Activated naive CD8-positive, alpha-beta T cell treated with anti-CD3 and anti-CD28 coated beads, Interleukin-2, amount 50 U/mL, for 16 hours (primary cell): ENCODE results near the gene C1QTNF3.
"Not testable (repeated sequence)": the region's sequence is repeated elsewhere in the genome, so short reads cannot be mapped to it uniquely, and the experiment has no call there.

Source experiments
- DNase-seq: peaks from one replicate; pipeline ENCODE4 v3.0.0-alpha.2; 2020; ENCODE audit warnings: low read depth, low spot score

Gene C1QTNF3, protein sequence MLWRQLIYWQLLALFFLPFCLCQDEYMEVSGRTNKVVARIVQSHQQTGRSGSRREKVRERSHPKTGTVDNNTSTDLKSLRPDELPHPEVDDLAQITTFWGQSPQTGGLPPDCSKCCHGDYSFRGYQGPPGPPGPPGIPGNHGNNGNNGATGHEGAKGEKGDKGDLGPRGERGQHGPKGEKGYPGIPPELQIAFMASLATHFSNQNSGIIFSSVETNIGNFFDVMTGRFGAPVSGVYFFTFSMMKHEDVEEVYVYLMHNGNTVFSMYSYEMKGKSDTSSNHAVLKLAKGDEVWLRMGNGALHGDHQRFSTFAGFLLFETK

GRCh38 chr5:34043099-34043876 lies at the start of gene C1QTNF3:
Gene C1QTNF3 (minus strand): TSS chr5:34043213. CDS start chr5:34043125, 88 bp downstream.
- no peak for DNase-seq

- not testable (repeated sequence) for DNase-seq
These were observed 48.0 kb upstream of the C1QTNF3 start for GRCh38 chr5:34091039-34091438.

DNA sequence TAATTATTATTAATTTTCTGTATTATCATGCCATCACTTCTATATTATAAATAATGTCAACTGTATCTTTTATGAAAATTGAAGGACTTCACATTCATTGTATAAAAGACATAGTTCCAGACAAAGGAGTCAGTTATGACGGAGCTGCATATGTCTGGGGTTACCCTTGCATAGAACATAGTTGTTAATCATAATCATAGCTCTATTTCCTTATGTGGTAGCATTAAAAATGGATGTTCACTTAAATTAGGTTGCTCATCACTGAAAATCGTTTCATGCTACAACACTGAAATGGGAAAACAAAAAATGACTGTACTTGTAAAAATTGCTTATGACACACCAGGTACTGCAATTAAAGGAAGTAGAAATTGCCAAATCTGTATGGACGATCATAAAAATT lies 46.8 kb upstream of the C1QTNF3 start:
- not testable (repeated sequence) for DNase-seq

DNA sequence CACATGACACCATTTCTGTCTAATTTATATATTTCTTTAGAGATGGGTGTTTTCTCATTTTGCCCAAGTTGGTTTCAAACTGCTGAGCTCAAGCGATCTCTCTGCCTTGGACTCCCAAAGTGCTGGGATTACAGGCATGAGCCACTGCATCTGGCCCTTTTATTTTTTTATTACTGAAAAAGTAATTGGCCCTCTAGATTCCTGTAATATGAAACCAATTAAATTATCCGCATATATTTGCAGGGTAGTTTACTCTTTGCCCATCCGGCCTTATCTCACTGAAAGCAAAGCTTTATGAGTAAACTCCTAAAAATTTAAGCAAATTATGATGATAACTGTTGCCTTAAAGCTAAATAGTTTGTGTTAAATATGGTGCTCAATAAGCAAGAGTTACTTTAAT lies 44.7 kb upstream of the C1QTNF3 start:
- DNase-seq = not testable (repeated sequence)

GRCh38 chr5:34083898-34084297 lies 40.9 kb upstream of the C1QTNF3 start:
- DNase-seq = not testable (repeated sequence)

DNA sequence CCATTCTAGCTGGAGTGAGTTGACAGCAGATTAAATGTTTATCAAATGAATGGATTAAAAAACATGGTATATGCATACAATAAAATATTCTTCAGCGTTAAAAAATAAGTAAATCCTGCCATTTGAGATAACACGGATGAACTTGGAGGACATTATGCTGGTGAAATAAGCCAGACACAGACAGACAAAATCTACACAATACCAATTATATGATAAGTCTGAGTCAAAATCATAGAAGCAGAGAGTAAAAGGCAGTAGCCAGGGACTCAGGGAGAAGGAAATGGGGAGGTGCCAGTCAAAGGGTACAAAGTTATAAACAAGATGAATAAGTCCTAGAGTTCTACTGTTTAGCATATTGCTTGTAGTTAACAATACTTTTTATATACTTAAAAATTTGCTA lies 36.5 kb upstream of the C1QTNF3 start:
- not testable (repeated sequence) for DNase-seq

- not testable (repeated sequence) for DNase-seq
These were observed 34.6 kb upstream of the C1QTNF3 start for GRCh38 chr5:34077636-34078035.

DNA sequence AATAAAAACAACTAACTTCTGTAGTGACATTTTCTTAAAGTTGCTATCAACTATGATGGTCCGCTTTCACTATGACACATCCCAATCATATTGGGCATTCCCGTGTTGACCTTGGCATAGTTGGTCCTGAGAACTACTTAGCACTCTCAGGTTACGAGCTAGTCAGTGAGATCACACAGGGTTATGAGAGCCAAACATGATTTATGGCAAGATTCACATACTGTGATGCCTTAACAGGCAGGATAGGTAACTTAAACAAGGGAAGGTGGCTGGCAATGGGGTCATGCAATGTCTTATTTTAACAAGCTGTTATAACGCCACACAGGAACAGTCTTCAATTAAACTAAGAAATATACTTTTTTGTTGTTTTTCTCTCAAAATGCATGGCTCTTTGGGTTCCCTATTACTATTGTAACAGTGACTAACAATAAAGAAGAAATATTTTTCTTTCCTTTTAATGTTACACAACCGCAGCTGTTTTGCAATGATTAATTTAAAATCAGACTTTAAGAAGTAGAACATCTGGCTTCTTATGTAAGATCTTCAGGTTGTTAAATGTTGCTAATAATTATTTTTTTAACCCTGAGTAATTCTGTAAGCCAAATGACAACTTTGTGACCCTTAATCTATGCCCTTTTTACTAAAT lies 33.8 kb upstream of the C1QTNF3 start:
- not testable (repeated sequence) for DNase-seq

DNA sequence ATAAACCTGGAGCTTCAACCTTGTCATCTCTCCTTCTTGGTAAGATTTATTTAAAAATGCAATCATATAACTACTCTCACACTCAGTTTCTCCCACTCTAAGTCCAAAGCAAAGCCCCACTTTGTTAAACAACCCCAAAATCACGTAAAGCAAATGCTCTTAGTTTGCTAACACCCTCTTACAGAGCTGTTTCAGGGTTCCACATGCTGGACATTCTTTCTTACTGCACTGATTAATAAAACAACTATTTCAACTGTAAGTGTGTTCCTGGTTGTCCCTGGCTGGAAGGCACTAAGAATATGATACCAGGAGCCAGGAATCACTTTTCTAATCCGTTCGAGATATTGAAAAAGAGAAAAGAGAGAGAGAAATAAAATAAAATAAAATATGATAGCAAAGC lies 31.5 kb upstream of the C1QTNF3 start:
- not testable (repeated sequence) for DNase-seq

- not testable (repeated sequence) for DNase-seq
These were observed 31.1 kb upstream of the C1QTNF3 start for GRCh38 chr5:34074071-34074470.

DNA sequence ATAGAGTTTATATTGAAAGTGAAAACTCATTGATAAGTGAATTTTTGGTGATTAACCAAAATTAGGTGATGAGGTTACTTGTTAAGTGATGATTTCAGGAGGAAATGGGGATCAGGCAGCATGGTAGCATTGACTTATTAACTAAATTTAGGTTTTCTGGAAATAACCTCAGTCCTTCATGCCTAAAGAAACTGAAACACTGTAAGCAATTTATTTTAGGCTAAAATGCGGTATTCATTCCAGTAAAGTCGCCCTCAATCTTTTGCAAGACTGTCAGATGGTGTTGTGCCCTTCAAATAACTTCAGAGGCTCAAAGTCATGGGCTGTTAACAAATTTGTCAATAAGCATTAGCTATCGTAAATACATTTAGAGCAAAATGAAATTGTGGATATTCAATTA lies 27.6 kb upstream of the C1QTNF3 start:
- not testable (repeated sequence) for DNase-seq

- no peak for DNase-seq
These were observed 21.6 kb upstream of the C1QTNF3 start for GRCh38 chr5:34064656-34065055.

DNA sequence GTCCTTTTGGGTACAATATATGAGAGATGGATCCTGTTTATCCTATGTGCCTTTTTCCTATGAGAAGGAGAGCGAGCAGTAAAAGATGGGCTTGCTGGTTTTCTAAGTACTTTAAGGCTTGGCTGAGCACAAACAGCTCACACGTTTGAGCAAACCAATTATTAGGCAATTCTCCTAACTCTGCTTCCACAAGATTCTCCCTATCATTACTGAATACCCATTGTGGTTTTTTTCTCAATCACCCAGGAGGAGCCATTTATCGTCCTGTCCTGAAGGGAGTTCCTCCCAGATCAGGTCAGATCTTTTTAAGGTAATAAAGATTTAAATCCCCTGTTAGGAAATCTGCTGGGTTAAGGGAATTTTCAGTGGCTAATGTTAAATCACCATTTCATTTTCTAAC lies 19.4 kb upstream of the C1QTNF3 start:
- no peak for DNase-seq

GRCh38 chr5:34061993-34062392 lies 19.0 kb upstream of the C1QTNF3 start:
- DNase-seq = no peak

GRCh38 chr5:34059977-34060376 lies 17.0 kb upstream of the C1QTNF3 start:
- DNase-seq = no peak

DNA sequence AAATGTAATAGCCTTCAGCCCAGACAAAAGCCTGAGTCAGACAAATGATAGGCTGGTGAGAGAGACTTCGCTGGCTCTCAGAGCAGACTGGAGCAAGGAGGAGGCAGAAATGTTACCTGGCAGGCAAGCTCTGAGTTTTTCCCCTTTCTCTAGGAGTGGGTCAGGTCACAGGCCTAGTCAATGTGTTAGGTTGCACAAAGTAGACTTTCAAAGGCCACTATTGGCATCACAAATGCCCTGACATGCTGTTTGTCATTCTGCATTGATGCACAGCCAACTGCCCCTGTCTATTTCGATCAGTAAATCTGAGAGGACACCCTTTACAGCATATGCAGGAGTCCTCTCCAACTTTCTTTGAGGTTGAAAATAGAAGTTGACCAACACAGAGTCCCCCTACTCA lies 15.5 kb upstream of the C1QTNF3 start:
- no peak for DNase-seq

GRCh38 chr5:34057569-34057968 lies 14.6 kb upstream of the C1QTNF3 start:
- DNase-seq = no peak

- DNase-seq = no peak
These were observed 14.1 kb upstream of the C1QTNF3 start for GRCh38 chr5:34057118-34057517.

DNA sequence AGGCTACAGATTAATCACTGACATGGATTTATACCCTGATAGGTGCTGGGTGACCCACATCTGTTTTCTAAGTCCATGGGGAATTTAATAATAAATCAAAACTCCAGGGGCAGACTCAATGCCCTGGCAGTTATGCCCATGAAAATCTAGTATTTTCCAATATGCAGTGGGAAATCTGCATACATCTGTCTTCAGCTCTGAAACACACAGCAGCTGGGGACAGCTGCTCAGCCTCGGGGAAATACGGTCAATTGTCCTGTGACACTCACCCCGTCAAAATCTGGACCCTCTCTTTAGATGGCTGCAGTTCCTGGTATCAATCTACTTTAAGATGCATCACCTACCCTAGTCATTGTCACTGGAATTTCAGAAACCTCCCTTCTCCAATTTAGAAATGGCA lies 12.7 kb upstream of the C1QTNF3 start:
- DNase-seq = no peak

DNA sequence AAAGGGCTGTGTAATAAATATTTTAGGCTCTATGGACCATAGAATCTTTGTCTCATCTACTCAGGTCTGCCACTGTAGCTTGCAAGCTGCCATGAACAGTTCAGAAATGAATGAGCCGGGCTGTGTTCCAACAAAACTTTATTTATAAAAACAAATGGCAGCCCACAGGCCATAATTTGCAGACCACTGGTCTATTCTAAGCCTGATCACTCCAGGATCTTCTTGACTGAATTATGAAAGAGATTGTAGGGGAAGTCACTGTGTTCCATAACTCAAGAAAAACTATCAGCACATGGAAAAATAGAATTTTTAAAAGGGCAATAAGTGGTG lies 11.4 kb upstream of the C1QTNF3 start:
- no peak for DNase-seq

DNA sequence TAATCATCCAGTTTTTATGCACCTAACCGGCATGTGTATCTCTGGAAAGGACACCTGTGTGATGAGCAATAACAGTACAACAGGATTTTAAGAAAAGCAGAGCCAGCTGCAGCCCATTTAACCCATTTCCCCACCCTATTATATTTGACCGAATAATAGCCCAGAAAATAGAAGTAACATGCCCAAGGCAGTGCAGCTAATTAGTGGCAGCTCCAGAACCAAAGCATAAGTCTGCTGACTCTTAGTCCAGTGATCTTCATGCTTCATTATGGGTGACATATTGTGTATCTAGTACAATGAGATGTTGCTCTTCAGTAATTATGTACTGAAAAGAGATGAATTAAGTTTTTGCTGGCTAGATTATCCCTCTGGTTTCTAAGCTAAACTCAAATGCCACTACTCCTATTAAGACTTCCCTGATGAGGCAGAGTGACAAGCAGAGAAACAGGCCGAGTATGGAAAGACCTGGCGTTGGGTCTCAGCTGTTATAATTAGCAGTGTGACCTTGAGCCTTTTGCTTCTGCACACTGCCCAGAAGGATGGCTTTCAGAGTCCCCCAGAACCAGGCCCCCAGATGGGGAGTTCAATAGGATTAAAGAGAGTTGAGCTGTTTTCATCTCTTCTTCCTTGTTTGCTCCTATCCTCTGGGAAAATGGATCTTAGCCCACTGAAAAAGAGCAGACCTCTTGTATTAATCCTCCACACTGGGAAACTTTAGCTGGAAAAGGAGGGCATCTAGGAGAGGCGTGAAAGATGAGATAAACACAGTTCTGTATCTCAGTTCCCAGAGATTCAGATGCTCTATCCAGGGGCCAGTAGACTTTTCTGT lies 10.8 kb upstream of the C1QTNF3 start:
- DNase-seq = no peak

GRCh38 chr5:34053133-34053532 lies 10.1 kb upstream of the C1QTNF3 start:
- DNase-seq = no peak
